WTC11 (cell line): ENCODE data around the gene USP10. TPM values are rescaled to one million over a fixed set of nuclear protein-coding genes. Genes with fewer than 3 reads are reported as not detected.

Source experiments
- ATAC-seq: fragments of 200-7000 bp; cut with Tn5 transposase; 2 replicates; pipeline ENCODE4 v1.10.0; 2021; ENCODE audit warnings: mild to moderate bottlenecking, moderate library complexity
- CTCF ChIA-PET: fragments of 300-600 bp; sonication (Branson Sonifier 250); formaldehyde crosslinking; loops from one replicate; lab custom pipeline; 2021; ENCODE audit warnings: antibody characterized with exemption; lab: Charles Lee
- POLR2A ChIA-PET: fragments of 350-600 bp; sonication (Branson Sonifier 250); formaldehyde crosslinking; loops from one replicate; lab custom pipeline; 2021; ENCODE audit warnings: antibody characterized with exemption; lab: Charles Lee
- DNase-seq: peaks from one replicate; pipeline ENCODE4 v3.0.0; 2021; ENCODE audit warnings: low spot score
- H3K27ac Mint-ChIP-seq: 2 replicates; pipeline ENCODE4 v1.8.0; 2021; ENCODE audit warnings: mixed read lengths
- H3K27me3 Mint-ChIP-seq: 2 replicates; pipeline ENCODE4 v1.8.0; 2021; ENCODE audit warnings: low read depth, mild to moderate bottlenecking, moderate library complexity, mixed read lengths
- H3K36me3 Mint-ChIP-seq: 2 replicates; pipeline ENCODE4 v1.8.0; 2021; ENCODE audit warnings: mixed read lengths
- H3K4me1 Mint-ChIP-seq: 2 replicates; pipeline ENCODE4 v1.8.0; 2022; ENCODE audit warnings: mixed read lengths
- H3K4me3 Mint-ChIP-seq: 2 replicates; pipeline ENCODE4 v1.8.0; 2021; ENCODE audit warnings: mild to moderate bottlenecking, moderate library complexity, mixed read lengths
- H3K9me3 Mint-ChIP-seq: 2 replicates; pipeline ENCODE4 v1.8.0; 2021; ENCODE audit warnings: mixed read lengths
- CBFB ChIP-seq: sonication (generic); formaldehyde crosslinking; IDR thresholded peaks from 2 replicates; pipeline ENCODE4 v1.8.1; 2022; ENCODE audit warnings: mild to moderate bottlenecking, low read depth, missing genetic modification reagents
- ETV6 ChIP-seq: sonication (generic); formaldehyde crosslinking; IDR thresholded peaks from 2 replicates; pipeline ENCODE4 v1.8.1; 2022; ENCODE audit warnings: mild to moderate bottlenecking, missing genetic modification reagents
- FOXJ3 ChIP-seq: sonication (generic); formaldehyde crosslinking; IDR thresholded peaks from 2 replicates; pipeline ENCODE4 v1.9.0; 2021; ENCODE audit warnings: missing genetic modification reagents, mild to moderate bottlenecking, borderline replicate concordance
- MXD4 ChIP-seq: fragments of 250-450 bp; sonication (Bioruptor Pico); IDR thresholded peaks from 2 replicates; pipeline ENCODE4 v1.8.0; 2021; ENCODE audit warnings: mild to moderate bottlenecking, moderate library complexity, borderline replicate concordance
- NR1H2 ChIP-seq: sonication (generic); formaldehyde crosslinking; IDR thresholded peaks from 2 replicates; pipeline ENCODE4 v1.9.0; 2021; ENCODE audit warnings: mild to moderate bottlenecking, moderate library complexity, missing genetic modification reagents
- SMAD4 ChIP-seq: sonication (generic); formaldehyde crosslinking; IDR thresholded peaks from 2 replicates; pipeline ENCODE4 v1.8.0; 2022; ENCODE audit warnings: mild to moderate bottlenecking, missing genetic modification reagents
- TCF7 ChIP-seq: sonication (generic); formaldehyde crosslinking; IDR thresholded peaks from 2 replicates; pipeline ENCODE4 v1.8.0; 2022; ENCODE audit warnings: mild to moderate bottlenecking, low read depth, missing genetic modification reagents, moderate library complexity
- TP53 ChIP-seq: sonication (generic); formaldehyde crosslinking; IDR thresholded peaks from 2 replicates; pipeline ENCODE4 v1.8.1; 2023; ENCODE audit warnings: mild to moderate bottlenecking, missing genetic modification reagents
- ZBTB21 ChIP-seq: sonication (generic); formaldehyde crosslinking; IDR thresholded peaks from 2 replicates; pipeline ENCODE4 v1.8.1; 2023; ENCODE audit warnings: mild to moderate bottlenecking, missing genetic modification reagents, borderline replicate concordance
- ZNF263 ChIP-seq: sonication (generic); formaldehyde crosslinking; IDR thresholded peaks from 2 replicates; pipeline ENCODE4 v1.8.1; 2022; ENCODE audit warnings: low read depth, mild to moderate bottlenecking, moderate library complexity, missing genetic modification reagents
- ZNF396 ChIP-seq: fragments of 250-450 bp; sonication (Bioruptor Pico); IDR thresholded peaks from 2 replicates; pipeline ENCODE4 v1.8.0; 2021; ENCODE audit warnings: mild to moderate bottlenecking, moderate library complexity, borderline replicate concordance
- ZNF671 ChIP-seq: fragments of 250-450 bp; sonication (Bioruptor Pico); IDR thresholded peaks from 2 replicates; pipeline ENCODE4 v1.8.0; 2021; ENCODE audit warnings: mild to moderate bottlenecking
- total RNA-seq: library from RNA; stranded (reverse); gene quantifications from 3 replicates; pipeline ENCODE4 v1.2.3, GENCODE V29; 2021
- TF ChIP-seq, protein P1 (sequence below): sonication (generic); formaldehyde crosslinking; IDR thresholded peaks from 2 replicates; pipeline ENCODE4 v1.8.1; 2022; ENCODE audit warnings: missing genetic modification reagents, borderline replicate concordance
- TF ChIP-seq, protein P2 (sequence below): sonication (generic); formaldehyde crosslinking; IDR thresholded peaks from 2 replicates; pipeline ENCODE4 v1.8.1; 2022; ENCODE audit warnings: low read depth, missing genetic modification reagents, borderline replicate concordance
- TF ChIP-seq, protein P3 (sequence below): fragments of 250-450 bp; sonication (Bioruptor Pico); IDR thresholded peaks from 2 replicates; pipeline ENCODE4 v1.9.0; 2021; ENCODE audit warnings: mild to moderate bottlenecking, borderline replicate concordance
- TF ChIP-seq, protein P4 (sequence below): sonication (generic); formaldehyde crosslinking; IDR thresholded peaks from 2 replicates; pipeline ENCODE4 v1.8.1; 2023; ENCODE audit warnings: mild to moderate bottlenecking, missing genetic modification reagents
- TF ChIP-seq, protein P5 (sequence below): sonication (generic); formaldehyde crosslinking; conservative IDR thresholded peaks from 2 replicates; pipeline ENCODE4 v1.8.1; 2022; ENCODE audit warnings: mild to moderate bottlenecking, missing genetic modification reagents
- TF ChIP-seq, protein P6 (sequence below): fragments of 200-600 bp; IDR thresholded peaks from 2 replicates; pipeline ENCODE4 v1.8.0; 2022; ENCODE audit warnings: antibody characterized with exemption

Gene USP10
- total RNA-seq, 1 experiment from 2014 or later: 138 TPM

DNA sequence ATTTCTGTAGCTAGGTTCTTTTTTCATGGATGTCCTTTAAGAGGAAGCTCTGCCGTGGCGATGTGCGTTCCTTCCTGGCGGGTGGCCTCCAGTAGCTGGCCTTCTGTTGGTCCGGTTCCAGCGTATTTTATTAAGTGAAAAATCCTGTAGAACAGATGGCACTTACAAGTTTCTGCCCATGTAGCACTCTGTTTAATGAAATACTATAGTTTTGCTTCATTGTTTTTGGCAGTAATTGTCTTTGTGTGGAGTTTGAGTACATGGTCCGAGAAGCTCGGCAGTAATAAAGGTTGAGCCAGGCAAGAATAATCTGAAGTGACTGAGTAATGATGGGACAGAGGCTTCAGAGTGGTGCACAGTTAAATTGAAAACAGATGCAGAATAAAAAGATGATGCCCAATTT lies 20.4 kb downstream of the USP10 start (continued):
- no peak for TF ChIP-seq FOXJ3 (CRISPR knock-in tag)
- TF ChIP-seq, protein P1, sequence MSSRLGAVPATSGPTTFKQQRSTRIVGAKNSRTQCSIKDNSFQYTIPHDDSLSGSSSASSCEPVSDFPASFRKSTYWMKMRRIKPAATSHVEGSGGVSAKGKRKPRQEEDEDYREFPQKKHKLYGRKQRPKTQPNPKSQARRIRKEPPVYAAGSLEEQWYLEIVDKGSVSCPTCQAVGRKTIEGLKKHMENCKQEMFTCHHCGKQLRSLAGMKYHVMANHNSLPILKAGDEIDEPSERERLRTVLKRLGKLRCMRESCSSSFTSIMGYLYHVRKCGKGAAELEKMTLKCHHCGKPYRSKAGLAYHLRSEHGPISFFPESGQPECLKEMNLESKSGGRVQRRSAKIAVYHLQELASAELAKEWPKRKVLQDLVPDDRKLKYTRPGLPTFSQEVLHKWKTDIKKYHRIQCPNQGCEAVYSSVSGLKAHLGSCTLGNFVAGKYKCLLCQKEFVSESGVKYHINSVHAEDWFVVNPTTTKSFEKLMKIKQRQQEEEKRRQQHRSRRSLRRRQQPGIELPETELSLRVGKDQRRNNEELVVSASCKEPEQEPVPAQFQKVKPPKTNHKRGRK (CRISPR knock-in tag): no peak
- TF ChIP-seq SMAD4 (CRISPR knock-in tag): no peak

DNA sequence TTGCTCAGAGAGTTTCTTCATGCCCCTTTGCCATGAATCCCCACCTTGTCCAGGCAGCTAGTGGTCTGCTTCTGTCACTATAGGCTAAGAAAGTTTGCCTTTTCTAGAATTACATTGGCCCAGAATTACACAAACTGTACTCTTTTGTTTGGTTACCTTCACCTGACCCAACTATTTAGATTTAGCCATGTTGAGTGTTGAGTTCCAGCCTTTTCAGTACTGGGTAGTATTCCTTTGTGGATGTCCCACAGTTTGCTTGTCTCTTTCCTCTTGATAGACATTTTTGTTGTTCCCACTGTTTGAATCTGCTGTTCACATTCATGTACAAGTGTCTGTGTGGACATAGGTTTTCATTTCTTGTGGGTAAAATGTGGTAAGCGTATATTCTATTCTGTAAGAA lies 22.3 kb downstream of the USP10 start:
- CTCF ChIA-PET: interaction anchor here (0.9 to 2.4 kb wide), 2 partner anchors 50 to 99 kb away, joined by 3 to 10 read pairs; no protein-coding TSS in a partner anchor
- ATAC-seq: no peak

More for the DNA sequence above, 22.3 kb downstream of the USP10 start:
- POLR2A ChIA-PET: no interaction called here
- H3K4me3 Mint-ChIP-seq: no peak overlapping the region
- peaks cover 9% of the 10 kb centered on the region for H3K36me3 Mint-ChIP-seq
- H3K9me3 Mint-ChIP-seq: no peaks in the 10 kb centered on the region
- H3K4me1 Mint-ChIP-seq: peaks cover 74% of the 10 kb centered on the region
- H3K27ac Mint-ChIP-seq: peak overlapping the region; percentile 77
- no peak for DNase-seq
- TF ChIP-seq ZBTB21 (CRISPR knock-in tag) (no peak), NR1H2 (CRISPR knock-in tag) (no peak), ETV6 (no peak), ZNF671 (no peak), TCF7 (CRISPR knock-in tag) (no peak), MXD4 (CRISPR knock-in tag) (no peak), TP53 (CRISPR knock-in tag) (no peak), ZNF396 (CRISPR knock-in tag) (no peak), ZNF263 (CRISPR knock-in tag) (no peak), CBFB (CRISPR knock-in tag) (no peak)
- TF ChIP-seq, protein P2, sequence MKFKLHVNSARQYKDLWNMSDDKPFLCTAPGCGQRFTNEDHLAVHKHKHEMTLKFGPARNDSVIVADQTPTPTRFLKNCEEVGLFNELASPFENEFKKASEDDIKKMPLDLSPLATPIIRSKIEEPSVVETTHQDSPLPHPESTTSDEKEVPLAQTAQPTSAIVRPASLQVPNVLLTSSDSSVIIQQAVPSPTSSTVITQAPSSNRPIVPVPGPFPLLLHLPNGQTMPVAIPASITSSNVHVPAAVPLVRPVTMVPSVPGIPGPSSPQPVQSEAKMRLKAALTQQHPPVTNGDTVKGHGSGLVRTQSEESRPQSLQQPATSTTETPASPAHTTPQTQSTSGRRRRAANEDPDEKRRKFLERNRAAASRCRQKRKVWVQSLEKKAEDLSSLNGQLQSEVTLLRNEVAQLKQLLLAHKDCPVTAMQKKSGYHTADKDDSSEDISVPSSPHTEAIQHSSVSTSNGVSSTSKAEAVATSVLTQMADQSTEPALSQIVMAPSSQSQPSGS: no peak
- TF ChIP-seq, protein P3, sequence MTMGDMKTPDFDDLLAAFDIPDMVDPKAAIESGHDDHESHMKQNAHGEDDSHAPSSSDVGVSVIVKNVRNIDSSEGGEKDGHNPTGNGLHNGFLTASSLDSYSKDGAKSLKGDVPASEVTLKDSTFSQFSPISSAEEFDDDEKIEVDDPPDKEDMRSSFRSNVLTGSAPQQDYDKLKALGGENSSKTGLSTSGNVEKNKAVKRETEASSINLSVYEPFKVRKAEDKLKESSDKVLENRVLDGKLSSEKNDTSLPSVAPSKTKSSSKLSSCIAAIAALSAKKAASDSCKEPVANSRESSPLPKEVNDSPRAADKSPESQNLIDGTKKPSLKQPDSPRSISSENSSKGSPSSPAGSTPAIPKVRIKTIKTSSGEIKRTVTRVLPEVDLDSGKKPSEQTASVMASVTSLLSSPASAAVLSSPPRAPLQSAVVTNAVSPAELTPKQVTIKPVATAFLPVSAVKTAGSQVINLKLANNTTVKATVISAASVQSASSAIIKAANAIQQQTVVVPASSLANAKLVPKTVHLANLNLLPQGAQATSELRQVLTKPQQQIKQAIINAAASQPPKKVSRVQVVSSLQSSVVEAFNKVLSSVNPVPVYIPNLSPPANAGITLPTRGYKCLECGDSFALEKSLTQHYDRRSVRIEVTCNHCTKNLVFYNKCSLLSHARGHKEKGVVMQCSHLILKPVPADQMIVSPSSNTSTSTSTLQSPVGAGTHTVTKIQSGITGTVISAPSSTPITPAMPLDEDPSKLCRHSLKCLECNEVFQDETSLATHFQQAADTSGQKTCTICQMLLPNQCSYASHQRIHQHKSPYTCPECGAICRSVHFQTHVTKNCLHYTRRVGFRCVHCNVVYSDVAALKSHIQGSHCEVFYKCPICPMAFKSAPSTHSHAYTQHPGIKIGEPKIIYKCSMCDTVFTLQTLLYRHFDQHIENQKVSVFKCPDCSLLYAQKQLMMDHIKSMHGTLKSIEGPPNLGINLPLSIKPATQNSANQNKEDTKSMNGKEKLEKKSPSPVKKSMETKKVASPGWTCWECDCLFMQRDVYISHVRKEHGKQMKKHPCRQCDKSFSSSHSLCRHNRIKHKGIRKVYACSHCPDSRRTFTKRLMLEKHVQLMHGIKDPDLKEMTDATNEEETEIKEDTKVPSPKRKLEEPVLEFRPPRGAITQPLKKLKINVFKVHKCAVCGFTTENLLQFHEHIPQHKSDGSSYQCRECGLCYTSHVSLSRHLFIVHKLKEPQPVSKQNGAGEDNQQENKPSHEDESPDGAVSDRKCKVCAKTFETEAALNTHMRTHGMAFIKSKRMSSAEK: no peak
- TF ChIP-seq, protein P4, sequence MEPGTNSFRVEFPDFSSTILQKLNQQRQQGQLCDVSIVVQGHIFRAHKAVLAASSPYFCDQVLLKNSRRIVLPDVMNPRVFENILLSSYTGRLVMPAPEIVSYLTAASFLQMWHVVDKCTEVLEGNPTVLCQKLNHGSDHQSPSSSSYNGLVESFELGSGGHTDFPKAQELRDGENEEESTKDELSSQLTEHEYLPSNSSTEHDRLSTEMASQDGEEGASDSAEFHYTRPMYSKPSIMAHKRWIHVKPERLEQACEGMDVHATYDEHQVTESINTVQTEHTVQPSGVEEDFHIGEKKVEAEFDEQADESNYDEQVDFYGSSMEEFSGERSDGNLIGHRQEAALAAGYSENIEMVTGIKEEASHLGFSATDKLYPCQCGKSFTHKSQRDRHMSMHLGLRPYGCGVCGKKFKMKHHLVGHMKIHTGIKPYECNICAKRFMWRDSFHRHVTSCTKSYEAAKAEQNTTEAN (CRISPR knock-in tag): no peak
- TF ChIP-seq, protein P5, sequence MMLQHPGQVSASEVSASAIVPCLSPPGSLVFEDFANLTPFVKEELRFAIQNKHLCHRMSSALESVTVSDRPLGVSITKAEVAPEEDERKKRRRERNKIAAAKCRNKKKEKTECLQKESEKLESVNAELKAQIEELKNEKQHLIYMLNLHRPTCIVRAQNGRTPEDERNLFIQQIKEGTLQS: no peak
- TF ChIP-seq, protein P6, sequence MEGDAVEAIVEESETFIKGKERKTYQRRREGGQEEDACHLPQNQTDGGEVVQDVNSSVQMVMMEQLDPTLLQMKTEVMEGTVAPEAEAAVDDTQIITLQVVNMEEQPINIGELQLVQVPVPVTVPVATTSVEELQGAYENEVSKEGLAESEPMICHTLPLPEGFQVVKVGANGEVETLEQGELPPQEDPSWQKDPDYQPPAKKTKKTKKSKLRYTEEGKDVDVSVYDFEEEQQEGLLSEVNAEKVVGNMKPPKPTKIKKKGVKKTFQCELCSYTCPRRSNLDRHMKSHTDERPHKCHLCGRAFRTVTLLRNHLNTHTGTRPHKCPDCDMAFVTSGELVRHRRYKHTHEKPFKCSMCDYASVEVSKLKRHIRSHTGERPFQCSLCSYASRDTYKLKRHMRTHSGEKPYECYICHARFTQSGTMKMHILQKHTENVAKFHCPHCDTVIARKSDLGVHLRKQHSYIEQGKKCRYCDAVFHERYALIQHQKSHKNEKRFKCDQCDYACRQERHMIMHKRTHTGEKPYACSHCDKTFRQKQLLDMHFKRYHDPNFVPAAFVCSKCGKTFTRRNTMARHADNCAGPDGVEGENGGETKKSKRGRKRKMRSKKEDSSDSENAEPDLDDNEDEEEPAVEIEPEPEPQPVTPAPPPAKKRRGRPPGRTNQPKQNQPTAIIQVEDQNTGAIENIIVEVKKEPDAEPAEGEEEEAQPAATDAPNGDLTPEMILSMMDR: no peak
- no peaks in the 10 kb centered on the region for H3K27me3 Mint-ChIP-seq
